Renal cortex interstitium (tissue), 11 donors: ENCODE measurements around the gene SPEN. TPM values are rescaled to one million over a fixed set of nuclear protein-coding genes. Genes with fewer than 3 reads are reported as not detected.
A peak's percentile ranks its signal among the peaks of the same experiment; 100 is the strongest.
"Not testable (repeated sequence)": the region's sequence is repeated elsewhere in the genome, so short reads cannot be mapped to it uniquely, and the experiment has no call there.

ENCODE experiments used
- DNase-seq, 11 donors: peaks; one replicate each; pipeline ENCODE4 v3.0.0-alpha.2; 2013; ENCODE audit warnings: low read depth in 9 of 11, low spot score in 4 of 11; ENCODE audit errors: extremely low read depth in 1 of 11
- polyA plus RNA-seq, 3 donors: library from polyadenylated mRNA; unstranded; fragments of 120-200 nt; gene quantifications; one replicate each; pipeline ENCODE4 v1.2.1, GENCODE V29; 2013; ENCODE audit not compliant: insufficient read length in 3 of 3

The SPEN gene
- polyA plus RNA-seq, 3 donors: 57.2 to 64.4 (median 61.7) TPM

- DNase-seq: not testable (repeated sequence)
Observed at GRCh38 chr1:15828931-15829330, 18.6 kb upstream of the SPEN start.

- DNase-seq: no peak
Observed at GRCh38 chr1:15830258-15830657, 17.2 kb upstream of the SPEN start.

GRCh38 chr1:15833069-15833679 lies 14.3 kb upstream of the SPEN start:
- DNase-seq: no peak

- no peak for DNase-seq
Observed at GRCh38 chr1:15833842-15834405, 13.6 kb upstream of the SPEN start.

GRCh38 chr1:15834406-15835204 lies 12.9 kb upstream of the SPEN start:
- DNase-seq: peak in 10 of 11 donors; percentile 88 to 98 (median 94)

- peak in 1 of 11 donors; percentile 56 for DNase-seq
Observed at GRCh38 chr1:15835205-15835740, 12.2 kb upstream of the SPEN start.

GRCh38 chr1:15835741-15836510 lies 11.6 kb upstream of the SPEN start:
- peak; percentile 98 to 100 (median 99) for DNase-seq

GRCh38 chr1:15836511-15836771 lies 11.1 kb upstream of the SPEN start:
- DNase-seq: not testable (repeated sequence)

GRCh38 chr1:15836772-15837669 lies 10.5 kb upstream of the SPEN start:
- DNase-seq: no peak

GRCh38 chr1:15837931-15838330 lies 9.6 kb upstream of the SPEN start:
- DNase-seq: no peak

GRCh38 chr1:15838721-15839120 lies 8.8 kb upstream of the SPEN start:
- no peak for DNase-seq

- DNase-seq: peak in 1 of 11 donors; percentile 67
Observed at GRCh38 chr1:15843826-15844572, 3.5 kb upstream of the SPEN start.

GRCh38 chr1:15846056-15846455 lies 1.5 kb upstream of the SPEN start:
- not testable (repeated sequence) for DNase-seq

GRCh38 chr1:15847893-15848142 lies 311 bp downstream of the SPEN start:
- no peak for DNase-seq

- no peak for DNase-seq
Observed at GRCh38 chr1:15848143-15848928, 829 bp downstream of the SPEN start.

GRCh38 chr1:15848929-15849774 lies 1.6 kb downstream of the SPEN start:
- DNase-seq: peak in 10 of 11 donors; percentile 77 to 90 (median 86)
